ENCODE measurements around the gene IL32.
A peak's percentile ranks its signal among the peaks of the same experiment; 100 is the strongest.

The IL32 gene

GRCh38 chr16:3065069-3065741 is at the start of gene IL32:
IL32 (plus strand) TSS chr16:3065640; CDS start chr16:3065812, 172 bp downstream.
- DNase-seq (ENCODE audit: low spot score) (peak; percentile 76), FAIRE-seq (no peak)

- DNase-seq (ENCODE audit: low spot score) (no peak), FAIRE-seq (no peak)
Measured at GRCh38 chr16:3015865-3016521, 49.4 kb upstream of the IL32 start.

GRCh38 chr16:3017344-3017743 is 48.1 kb upstream of the IL32 start:
- DNase-seq (ENCODE audit: low spot score) (no peak), FAIRE-seq (no peak)

GRCh38 chr16:3017794-3018506 is 47.5 kb upstream of the IL32 start, which contains the start of gene CLDN6:
CLDN6 (minus strand) TSS chr16:3018183; CDS start chr16:3016021, 2,162 bp downstream.
- FAIRE-seq: no peak
- no peak for DNase-seq (ENCODE audit: low spot score)

- FAIRE-seq: no peak
- DNase-seq (ENCODE audit: low spot score): no peak
Measured at GRCh38 chr16:3019594-3020246, 45.7 kb upstream of the IL32 start.

- DNase-seq (ENCODE audit: low spot score) (peak; percentile 90), FAIRE-seq (peak; percentile 32)
Measured at GRCh38 chr16:3020247-3020603, 45.2 kb upstream of the IL32 start, which contains the start of gene TNFRSF12A. TNFRSF12A (plus strand) TSS chr16:3020368; CDS start chr16:3020398, 30 bp downstream.

GRCh38 chr16:3020604-3021448 is 44.6 kb upstream of the IL32 start:
- peak; percentile 97 for FAIRE-seq
- peak; percentile 92 for DNase-seq (ENCODE audit: low spot score)

- DNase-seq (ENCODE audit: low spot score) (peak; percentile 85), FAIRE-seq (peak; percentile 79)
Measured at GRCh38 chr16:3021449-3022207, 43.8 kb upstream of the IL32 start.

- FAIRE-seq (peak; percentile 32), DNase-seq (ENCODE audit: low spot score) (peak; percentile 83)
Measured at GRCh38 chr16:3022208-3022683, 43.2 kb upstream of the IL32 start.

GRCh38 chr16:3022684-3023414 is 42.6 kb upstream of the IL32 start:
- FAIRE-seq: no peak
- DNase-seq (ENCODE audit: low spot score): no peak

- FAIRE-seq (no peak), DNase-seq (ENCODE audit: low spot score) (peak; percentile 61)
Measured at GRCh38 chr16:3023415-3023668, 42.1 kb upstream of the IL32 start.

- DNase-seq (ENCODE audit: low spot score) (peak; percentile 93), FAIRE-seq (peak; percentile 99)
Measured at GRCh38 chr16:3023669-3024478, 41.6 kb upstream of the IL32 start, which contains the start of the genes HCFC1R1 and THOC6. HCFC1R1 (minus strand) TSS chr16:3023942; CDS start chr16:3023941, 1 bp downstream. THOC6 (plus strand) TSS chr16:3024035; CDS start chr16:3024327, 292 bp downstream.

- DNase-seq (ENCODE audit: low spot score) (no peak), FAIRE-seq (no peak)
Measured at GRCh38 chr16:3025032-3026002, 40.1 kb upstream of the IL32 start.

GRCh38 chr16:3026003-3026378 is 39.4 kb upstream of the IL32 start:
- no peak for DNase-seq (ENCODE audit: low spot score)
- no peak for FAIRE-seq

- FAIRE-seq: no peak
- no peak for DNase-seq (ENCODE audit: low spot score)
Measured at GRCh38 chr16:3026609-3027488, 38.6 kb upstream of the IL32 start.

- DNase-seq (ENCODE audit: low spot score) (no peak), FAIRE-seq (no peak)
Measured at GRCh38 chr16:3027489-3027795, 38.0 kb upstream of the IL32 start.

Data from urothelium cell line (cell line).